22Rv1 (cell line): ENCODE data around the gene PAN2.
A peak's percentile ranks its signal among the peaks of the same experiment; 100 is the strongest.
"Not testable (repeated sequence)": the region's sequence is repeated elsewhere in the genome, so short reads cannot be mapped to it uniquely, and the experiment has no call there.

Source experiments
- H3K27ac ChIP-seq: fragments of 450-650 bp; 2 replicates; pipeline ENCODE4 v1.5.1; 2017
- ZFX ChIP-seq: fragments of 450-650 bp; IDR thresholded peaks from 2 replicates; pipeline ENCODE4 v1.6.1; 2017; ENCODE audit warnings: antibody characterized with exemption, borderline replicate concordance
- TF ChIP-seq, protein P1 (sequence below): fragments of 450-650 bp; IDR thresholded peaks from 2 replicates; pipeline ENCODE4 v1.5.1; 2017; ENCODE audit warnings: mild to moderate bottlenecking

The PAN2 gene

DNA sequence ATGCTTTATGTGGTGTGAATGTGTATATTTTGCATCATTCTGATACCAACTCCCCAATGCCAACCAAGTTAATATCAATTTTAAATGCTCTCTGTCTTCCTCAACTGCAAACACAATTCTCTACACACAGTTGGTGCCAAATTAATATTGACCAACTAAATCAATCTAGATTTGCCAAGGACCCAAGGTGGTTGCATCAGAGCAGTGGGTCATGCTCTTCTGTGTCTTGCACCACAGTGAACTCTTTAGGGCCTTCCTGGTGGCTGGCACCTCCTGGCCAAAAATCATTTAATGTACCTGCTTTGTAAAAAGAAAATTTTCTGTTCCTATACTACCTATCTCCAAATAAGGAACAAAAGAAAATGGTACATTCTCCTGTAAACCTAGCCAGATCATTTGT, 53.0 kb downstream of the PAN2 start:
- H3K27ac ChIP-seq: no peak overlapping the region
- TF ChIP-seq, protein P1, sequence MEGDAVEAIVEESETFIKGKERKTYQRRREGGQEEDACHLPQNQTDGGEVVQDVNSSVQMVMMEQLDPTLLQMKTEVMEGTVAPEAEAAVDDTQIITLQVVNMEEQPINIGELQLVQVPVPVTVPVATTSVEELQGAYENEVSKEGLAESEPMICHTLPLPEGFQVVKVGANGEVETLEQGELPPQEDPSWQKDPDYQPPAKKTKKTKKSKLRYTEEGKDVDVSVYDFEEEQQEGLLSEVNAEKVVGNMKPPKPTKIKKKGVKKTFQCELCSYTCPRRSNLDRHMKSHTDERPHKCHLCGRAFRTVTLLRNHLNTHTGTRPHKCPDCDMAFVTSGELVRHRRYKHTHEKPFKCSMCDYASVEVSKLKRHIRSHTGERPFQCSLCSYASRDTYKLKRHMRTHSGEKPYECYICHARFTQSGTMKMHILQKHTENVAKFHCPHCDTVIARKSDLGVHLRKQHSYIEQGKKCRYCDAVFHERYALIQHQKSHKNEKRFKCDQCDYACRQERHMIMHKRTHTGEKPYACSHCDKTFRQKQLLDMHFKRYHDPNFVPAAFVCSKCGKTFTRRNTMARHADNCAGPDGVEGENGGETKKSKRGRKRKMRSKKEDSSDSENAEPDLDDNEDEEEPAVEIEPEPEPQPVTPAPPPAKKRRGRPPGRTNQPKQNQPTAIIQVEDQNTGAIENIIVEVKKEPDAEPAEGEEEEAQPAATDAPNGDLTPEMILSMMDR: no peak
- TF ChIP-seq ZFX: no peak

DNA sequence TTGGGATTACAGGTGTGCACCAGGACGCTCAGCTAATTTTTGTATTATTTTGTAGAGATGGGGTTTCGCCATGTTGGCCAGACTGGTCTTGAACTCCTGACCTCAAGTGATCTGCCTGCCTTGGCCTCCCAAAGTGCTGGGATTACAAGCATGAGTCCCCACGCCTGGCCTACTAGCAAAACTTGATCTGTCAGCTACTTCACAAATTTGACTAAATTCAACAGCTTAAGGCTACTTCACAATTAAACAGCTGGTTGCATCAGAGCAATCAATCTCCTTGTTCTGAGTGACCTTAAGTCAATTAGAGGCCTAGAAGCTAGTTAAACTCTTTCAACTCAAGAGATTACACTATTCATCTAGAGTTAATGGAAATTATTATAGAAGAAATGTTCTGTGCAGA, 54.9 kb downstream of the PAN2 start:
- TF ChIP-seq ZFX: no peak
- TF ChIP-seq, protein P1: no peak
- no peak overlapping the region for H3K27ac ChIP-seq

DNA sequence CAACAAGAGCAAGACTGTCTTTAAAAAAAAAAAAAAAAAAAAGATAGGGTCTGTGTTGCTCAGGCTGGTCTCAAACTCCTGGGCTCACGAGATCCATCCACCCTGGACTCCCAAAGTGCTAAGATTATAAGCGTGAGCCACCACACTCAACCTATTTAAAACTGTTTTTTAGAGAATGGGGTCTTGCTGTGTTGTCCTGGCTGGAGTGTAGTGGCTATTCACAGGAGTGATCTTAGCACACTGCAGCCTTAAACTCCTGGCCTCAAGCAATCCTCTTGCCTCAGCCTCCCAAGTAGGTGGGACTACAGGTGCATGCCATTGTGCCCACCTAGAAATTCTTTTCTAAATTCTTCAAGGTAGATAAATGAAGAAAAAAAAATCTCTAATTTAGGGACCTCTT, 59.5 kb downstream of the PAN2 start:
- no peak overlapping the region for H3K27ac ChIP-seq
- TF ChIP-seq, protein P1: no peak
- no peak for TF ChIP-seq ZFX

DNA sequence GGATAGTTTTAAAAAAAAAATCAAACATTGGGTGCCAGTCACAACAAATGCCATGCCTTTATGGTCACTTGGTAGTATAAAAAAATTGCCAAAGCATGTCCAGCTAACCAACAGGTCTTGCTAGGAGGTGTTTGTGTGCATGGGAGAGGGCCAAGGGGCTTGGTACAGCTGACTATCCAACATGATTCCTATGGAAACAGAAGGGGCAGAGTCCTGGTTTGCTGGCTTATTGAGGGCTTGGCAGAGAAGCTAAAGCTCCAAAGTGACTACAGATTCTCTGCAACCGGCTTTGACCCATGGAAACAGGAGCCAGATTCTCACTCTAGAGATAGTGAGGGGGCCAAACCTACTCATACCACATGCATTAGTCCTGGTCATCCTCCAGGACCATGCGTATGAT, 61.3 kb downstream of the PAN2 start:
- H3K27ac ChIP-seq: not testable (repeated sequence)

DNA sequence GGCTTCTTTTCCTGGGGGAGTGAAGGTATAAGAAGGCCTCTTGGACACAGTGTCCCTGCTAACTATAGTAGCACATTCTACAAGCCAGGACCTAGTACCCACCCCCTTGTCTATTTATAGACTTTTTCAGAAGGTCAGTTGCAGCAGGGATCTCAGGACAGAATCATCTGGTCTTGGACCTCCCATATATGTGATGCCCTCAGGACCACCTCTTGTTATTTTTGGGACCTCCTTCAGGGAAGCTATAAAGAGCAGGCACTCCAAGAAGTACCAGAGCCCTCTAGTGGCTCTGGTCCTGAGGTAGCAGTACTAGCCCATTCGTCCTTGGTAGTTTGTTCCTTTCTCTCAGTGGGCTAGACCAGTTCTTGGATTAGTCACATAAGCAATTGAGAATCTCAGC, 62.8 kb downstream of the PAN2 start:
- TF ChIP-seq ZFX: no peak
- TF ChIP-seq, protein P1: peak; percentile 69
- peak overlapping the region; percentile 83 for H3K27ac ChIP-seq

DNA sequence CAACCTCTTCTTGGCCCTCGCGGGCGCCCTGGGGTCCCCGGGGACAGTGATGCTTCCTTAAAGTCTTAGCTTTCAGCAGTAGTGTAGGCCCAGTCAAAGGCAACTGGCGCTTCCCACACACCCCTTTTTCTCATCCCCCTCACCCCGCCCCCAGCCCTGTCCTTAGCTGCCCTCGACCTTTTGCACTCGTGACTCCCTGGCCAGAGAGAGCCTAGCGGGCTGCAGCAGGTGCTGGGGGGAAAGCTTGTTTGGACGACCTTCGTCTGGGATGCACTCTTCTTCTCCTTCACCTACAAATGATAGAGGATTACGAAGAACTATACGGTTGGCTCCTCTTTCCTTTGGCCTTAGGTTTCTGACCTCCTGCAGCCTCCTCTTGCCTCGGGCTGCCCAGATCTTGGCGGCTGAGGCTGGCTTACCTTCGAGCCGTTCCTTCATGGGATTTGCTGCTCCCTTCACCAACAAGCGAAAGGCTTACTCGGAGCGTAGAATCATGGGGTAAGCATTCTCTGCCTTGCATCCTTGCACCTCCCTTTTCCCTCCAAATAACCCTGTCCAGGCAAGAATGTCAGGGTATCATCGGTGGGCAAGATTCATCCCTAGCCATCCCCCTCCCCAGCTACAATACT, 66.2 kb downstream of the PAN2 start:
- peak overlapping the region; percentile 83 for H3K27ac ChIP-seq

DNA sequence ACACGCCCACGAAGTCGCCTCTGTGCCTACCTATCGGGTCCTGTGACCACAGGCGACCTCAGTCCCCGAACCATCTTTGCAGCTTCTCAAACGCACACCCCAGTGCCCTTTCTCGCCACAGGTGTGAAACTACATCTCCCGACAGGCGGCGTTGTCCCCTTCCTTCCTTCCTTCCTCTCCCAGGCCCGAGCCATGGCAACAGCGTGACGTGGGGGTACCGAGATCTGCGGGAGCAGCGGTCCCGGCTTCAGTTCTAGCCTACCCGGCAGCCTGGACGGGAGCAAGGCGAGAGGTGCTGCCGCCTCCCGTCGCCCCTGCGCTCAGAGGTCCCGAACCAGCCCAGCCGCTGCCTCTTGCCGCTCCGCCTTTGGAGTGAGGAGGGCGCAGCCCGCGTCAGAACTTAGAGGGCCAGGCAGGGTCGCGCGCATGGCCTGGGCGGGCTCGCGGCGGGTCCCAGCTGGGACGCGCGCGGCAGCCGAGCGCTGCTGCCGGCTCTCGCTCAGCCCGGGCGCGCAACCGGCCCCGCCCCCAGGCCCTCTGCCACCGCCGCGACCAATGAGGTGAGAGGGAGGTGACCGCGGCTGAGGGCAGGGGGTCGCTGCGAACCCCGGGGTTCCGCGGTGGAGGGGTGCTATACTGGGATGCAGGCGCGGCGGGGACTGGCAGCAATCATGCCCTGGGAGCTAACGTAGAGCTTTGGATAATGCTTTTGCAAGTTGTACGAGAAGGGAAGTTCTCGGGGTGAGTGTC, 66.9 kb downstream of the PAN2 start, which contains the start of gene COQ10A:
Gene COQ10A (plus strand): TSS at position 250 of the 750 bp plus-strand sequence. CDS start 177 bp downstream, at position 427.
- TF ChIP-seq ZFX: no peak
- TF ChIP-seq, protein P1: peak; percentile 86
- peak within 1 kb of the TSS; percentile 83 for H3K27ac ChIP-seq

More for the DNA sequence above, 66.2 kb downstream of the PAN2 start:
- TF ChIP-seq, protein P1: no peak
